HG03457 (cell line): ENCODE measurements around the gene TMEM121B.

ENCODE experiments used
- ATAC-seq: cut with Tn5 transposase; IDR thresholded peaks from one replicate; pipeline ENCODE4 v1.9.1; 2021; ENCODE audit warnings: moderate number of reproducible peaks; ENCODE audit not compliant: unreplicated experiment

The TMEM121B gene

DNA sequence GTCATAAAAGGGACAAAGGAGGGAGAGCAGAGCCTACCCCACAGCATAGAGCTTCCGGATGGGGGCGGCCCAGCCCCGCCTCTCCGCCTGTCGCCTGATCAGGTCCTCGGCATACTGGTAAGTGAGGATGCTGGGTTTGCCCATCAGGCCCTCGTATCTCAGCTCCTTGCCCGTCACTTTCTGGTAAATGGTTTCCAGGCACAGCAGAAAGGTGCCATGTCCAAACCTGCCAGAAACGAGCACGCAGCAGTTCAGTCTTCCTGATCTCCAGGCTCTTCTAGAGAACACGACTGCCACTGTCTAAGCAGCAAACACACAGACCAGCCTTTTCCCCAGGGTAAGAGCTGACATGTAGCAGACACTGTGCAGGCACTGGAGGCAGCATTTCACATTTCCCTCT lies 17.4 kb upstream of the TMEM121B start:
- no peak for ATAC-seq

DNA sequence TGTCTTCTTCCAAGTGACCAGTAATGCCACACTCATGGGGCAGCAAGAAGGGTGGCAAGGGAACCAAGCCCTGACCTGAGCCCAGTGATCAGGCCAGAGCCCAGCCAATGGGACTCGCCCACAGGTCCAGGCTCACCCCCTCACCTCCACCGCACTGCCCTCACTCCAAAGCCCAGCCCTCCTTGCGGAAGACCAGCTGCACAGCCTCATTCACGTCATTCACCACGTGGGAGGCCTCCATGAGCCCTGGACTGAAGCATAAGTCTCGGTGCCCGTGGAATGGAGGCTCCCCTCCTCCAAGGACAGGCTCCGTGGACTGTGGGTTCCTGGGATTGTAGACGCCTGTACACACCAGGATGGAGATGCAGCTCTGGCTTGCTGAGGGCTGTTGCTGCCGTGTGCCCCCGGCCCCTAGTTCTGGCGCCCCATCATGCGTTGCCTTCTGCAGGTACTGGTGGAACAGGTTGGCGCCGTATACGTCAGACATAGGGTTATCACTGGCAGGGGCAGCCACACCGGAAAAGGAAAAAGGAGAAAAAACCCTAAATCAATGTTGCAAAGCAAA lies 16.8 kb upstream of the TMEM121B start:
- ATAC-seq: no peak

GRCh38 chr22:17137170-17137569 lies 16.0 kb upstream of the TMEM121B start:
- no peak for ATAC-seq

- ATAC-seq: no peak
Measured at GRCh38 chr22:17135153-17135760, 14.1 kb upstream of the TMEM121B start.

- no peak for ATAC-seq
Measured at GRCh38 chr22:17133137-17133536, 12.0 kb upstream of the TMEM121B start.

DNA sequence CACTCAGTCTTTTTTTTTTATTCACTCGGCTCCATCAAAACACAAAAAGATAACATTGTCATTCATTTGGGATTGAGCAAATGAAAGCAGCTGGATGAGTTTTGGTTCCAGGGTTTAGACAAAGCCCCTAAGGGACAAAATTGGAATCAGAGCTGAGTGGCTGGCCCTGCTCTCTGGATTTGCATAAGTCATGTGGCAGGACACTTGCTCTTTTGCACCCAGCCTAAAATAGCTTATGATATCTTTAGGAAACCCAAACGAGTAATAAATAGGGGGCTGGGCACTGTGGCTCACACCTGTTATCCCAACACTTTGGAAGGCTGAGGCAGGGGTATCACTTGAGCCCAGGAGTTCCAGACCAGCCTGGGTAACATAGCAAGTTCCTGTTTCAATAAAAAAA lies 11.0 kb upstream of the TMEM121B start:
- no peak for ATAC-seq

DNA sequence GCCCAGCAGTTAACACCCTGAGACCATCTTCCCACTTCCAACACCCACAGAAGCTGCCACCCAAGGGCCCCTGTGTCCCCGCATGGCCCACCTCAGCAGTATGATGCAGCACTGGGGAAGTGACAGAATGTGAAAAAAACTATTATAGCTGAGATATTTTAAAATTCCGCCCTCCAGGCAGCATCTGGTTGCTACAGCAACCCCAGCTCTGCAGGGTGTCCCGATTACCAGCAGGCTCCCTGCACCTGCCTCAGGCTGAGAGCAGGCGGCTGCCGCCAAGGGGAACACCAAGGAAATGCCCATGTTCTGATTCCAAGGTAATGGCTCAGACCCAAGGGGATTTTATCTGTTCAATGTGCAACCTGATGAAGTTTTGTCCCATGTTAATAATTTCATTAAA lies 10.5 kb upstream of the TMEM121B start:
- no peak for ATAC-seq

DNA sequence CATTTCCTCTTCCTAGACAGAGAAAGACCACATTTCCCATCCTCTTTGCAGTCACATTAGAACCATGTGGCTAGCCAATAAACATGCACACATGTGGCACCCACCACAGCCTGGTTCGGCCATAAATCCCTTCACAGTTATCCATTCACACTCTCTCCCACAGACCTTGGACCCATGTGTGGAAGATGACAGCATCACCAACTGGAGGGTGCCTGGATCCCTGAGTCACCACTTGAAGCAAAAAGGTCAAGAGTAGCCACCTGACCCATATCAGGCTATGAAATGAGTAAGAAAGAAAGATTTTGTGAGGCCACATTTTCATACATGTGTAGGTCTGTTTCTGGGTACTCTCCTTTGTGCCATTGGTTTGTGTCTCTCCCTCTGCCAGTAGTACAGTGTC lies 9.0 kb upstream of the TMEM121B start:
- no peak for ATAC-seq

- ATAC-seq: no peak
Measured at GRCh38 chr22:17120711-17121232, 388 bp downstream of the TMEM121B start.

DNA sequence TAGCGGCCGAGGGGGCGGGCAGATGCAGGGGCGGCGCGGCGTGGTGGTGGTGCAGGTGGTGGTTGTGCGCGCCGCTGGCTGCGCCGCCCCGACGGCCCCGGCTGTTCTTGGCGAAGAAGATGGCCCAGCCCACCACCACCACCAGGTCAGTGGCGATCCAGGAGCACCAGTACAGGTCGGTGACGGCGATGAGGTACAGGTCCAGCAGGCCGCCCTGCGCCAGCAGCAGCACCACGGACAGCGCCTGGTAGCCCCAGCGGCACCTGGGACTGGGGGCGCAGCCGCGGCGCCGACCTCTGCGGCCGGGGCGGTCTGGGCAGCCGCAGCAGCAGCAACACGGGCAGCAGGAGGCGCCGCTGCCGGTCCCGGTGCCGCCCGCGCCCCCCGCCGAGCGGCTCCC lies 879 bp downstream of the TMEM121B start:
- ATAC-seq: no peak

DNA sequence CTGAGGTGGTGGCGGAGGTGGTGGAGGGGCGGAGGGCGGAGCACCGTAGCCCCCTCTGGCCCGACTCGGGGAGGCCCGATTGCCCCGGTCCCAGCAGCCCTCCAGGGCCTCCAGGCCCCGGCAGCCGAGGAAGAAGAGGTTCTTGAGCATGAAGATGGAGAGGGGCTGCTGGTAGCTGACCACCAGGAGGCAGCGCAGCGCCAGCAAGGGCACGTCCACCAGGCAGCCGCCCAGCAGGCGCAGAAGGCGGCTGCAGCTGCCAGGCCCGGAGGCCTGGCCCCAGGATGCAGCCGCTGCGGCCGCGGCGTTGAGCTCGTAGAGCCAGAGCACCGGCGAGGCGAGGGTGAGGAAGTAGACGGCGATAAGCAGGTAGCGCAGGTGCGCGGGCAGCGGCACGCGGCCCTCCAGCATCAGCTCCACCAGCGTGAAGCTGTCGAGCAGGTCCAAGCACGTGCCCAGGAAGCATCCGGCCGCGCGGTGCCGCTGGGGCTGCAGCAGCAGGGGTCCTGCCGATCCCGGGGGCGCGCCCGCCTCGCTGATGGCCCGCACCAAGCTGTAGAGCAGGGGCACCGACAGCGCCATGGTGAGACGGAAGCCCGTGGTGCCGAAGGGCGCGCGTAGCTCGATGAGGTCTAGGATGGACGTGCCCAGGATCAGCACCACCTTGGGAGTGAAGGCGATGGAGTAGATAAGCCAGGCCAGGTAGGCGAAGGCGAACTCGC lies 1.5 kb downstream of the TMEM121B start:
- no peak for ATAC-seq

DNA sequence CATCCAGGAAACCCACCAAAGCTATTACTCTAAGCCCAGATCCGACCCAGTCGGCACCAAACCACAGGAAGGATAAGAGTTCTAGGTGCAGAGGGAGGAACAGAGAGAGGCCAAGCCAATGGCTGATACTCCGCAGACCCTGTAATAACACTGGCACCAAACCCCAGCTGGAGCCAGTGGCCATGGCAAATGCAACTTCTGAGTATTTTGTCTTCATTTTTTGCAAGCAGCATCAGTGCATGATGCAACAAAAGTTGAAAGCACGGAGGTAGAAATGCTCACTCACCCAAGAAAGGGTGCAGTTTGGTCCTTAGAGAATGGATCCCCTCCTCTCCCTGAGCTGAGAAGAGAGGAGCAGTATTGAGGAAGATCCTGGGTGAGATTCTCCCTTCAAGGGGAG lies 2.8 kb downstream of the TMEM121B start:
- ATAC-seq: no peak

- no peak for ATAC-seq
Measured at GRCh38 chr22:17117890-17118289, 3.3 kb downstream of the TMEM121B start.

- ATAC-seq: no peak
Measured at GRCh38 chr22:17117400-17117799, 3.8 kb downstream of the TMEM121B start.

GRCh38 chr22:17116572-17117330 lies 4.4 kb downstream of the TMEM121B start:
- ATAC-seq: no peak

- no peak for ATAC-seq
Measured at GRCh38 chr22:17115945-17116565, 5.1 kb downstream of the TMEM121B start.

DNA sequence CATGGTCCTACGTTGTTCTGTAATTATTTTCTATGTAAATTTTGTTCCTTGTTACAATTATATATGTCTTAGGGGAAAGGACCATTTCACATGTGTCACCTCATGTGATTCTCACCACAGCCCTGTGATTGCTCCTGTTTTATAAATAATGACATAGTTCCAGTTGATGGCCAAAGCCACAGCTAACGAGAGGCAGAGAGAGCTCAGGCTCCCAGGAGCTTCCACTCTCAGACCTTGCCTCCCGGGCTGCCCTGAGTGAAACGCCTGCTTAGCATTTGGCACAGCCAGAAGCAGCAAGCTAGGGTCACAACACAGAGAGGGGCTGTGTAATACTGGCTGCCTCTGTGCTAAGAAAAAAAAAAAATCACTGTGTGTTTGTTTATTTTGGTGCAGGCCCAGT lies 5.9 kb downstream of the TMEM121B start:
- no peak for ATAC-seq

DNA sequence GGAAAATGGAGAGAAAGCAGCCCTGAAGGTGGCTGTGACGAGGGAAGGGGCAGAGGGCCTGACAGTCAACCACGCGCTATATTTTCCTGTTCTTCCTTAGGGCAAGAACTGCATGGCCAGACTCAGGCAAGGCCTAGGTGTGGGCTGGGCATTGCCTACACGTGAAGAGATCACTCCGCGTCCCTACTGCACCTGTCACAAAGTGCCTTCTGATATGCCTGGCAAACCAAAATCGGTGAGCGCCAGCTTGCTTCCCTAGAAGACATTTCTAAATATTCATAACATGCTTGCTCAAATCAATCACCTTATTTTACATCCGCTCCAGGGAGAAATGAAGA lies 6.3 kb downstream of the TMEM121B start:
- no peak for ATAC-seq

GRCh38 chr22:17114173-17114897 lies 6.8 kb downstream of the TMEM121B start:
- ATAC-seq: no peak

DNA sequence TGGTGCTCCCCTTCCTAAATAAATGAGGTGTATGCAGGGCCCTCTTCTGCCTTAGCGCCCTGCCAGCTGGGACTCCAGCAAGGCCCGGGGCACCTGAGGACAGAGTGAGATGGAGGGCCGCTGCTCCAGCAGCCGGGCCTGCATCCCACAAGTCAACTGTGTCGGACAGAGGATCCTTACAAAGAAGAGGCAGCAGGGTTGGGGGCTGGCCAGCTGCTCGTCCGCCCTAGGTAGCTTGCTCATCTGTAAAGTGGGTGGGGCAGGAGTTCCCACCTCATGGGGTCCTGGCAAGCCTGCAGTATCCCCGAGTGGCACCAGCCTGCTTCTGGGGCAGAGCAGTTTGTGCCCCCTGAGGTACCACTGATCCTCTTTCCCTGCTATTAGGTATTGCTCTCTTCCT lies 7.6 kb downstream of the TMEM121B start:
- ATAC-seq: no peak
